H9 (cell line): Measurements from ENCODE around the gene PTPRN2. TPM values are rescaled to one million over a fixed set of nuclear protein-coding genes. Genes with fewer than 3 reads are reported as not detected.

Experiments
- DNase-seq: peaks from one replicate; pipeline ENCODE4 v3.0.0-alpha.2; 2017
- H2AFZ ChIP-seq: one replicate; pipeline ENCODE4 v1.6.1; 2013; ENCODE audit warnings: mild to moderate bottlenecking, low read length, control low read depth, moderate library complexity
- H2AK5ac ChIP-seq: 2 replicates; pipeline ENCODE4 v1.6.1; 2013; ENCODE audit warnings: low read length, control low read depth, mixed read lengths; ENCODE audit not compliant: insufficient read length
- H2BK120ac ChIP-seq: one replicate; pipeline ENCODE4 v1.6.1; 2013; ENCODE audit warnings: low read depth, mild to moderate bottlenecking, low read length, control low read depth, inconsistent platforms; ENCODE audit not compliant: poor library complexity, severe bottlenecking
- H2BK12ac ChIP-seq: 2 replicates; pipeline ENCODE4 v1.6.1; 2013; ENCODE audit warnings: low read length, control low read depth, mixed read lengths, low read depth; ENCODE audit not compliant: insufficient read length
- H2BK15ac ChIP-seq: 2 replicates; pipeline ENCODE4 v1.6.1; 2013; ENCODE audit warnings: low read depth, low read length, control low read depth
- H2BK20ac ChIP-seq: one replicate; pipeline ENCODE4 v1.6.1; 2013; ENCODE audit warnings: low read depth, mild to moderate bottlenecking, low read length, control low read depth, inconsistent platforms; ENCODE audit not compliant: poor library complexity, severe bottlenecking
- H2BK5ac ChIP-seq: 2 replicates; pipeline ENCODE4 v1.6.1; 2013; ENCODE audit warnings: low read length, control low read depth, mixed read lengths; ENCODE audit not compliant: insufficient read length
- H3K14ac ChIP-seq: 2 replicates; pipeline ENCODE4 v1.6.1; 2013; ENCODE audit warnings: low read length, control low read depth; ENCODE audit not compliant: insufficient read depth
- H3K18ac ChIP-seq: 2 replicates; pipeline ENCODE4 v1.6.1; 2013; ENCODE audit warnings: low read depth, mild to moderate bottlenecking, mixed read lengths, low read length, control low read depth; ENCODE audit not compliant: insufficient read length
- H3K23ac ChIP-seq: 2 replicates; pipeline ENCODE4 v1.6.1; 2013; ENCODE audit warnings: low read length, control low read depth, mixed read lengths, low read depth; ENCODE audit not compliant: insufficient read length
- H3K23me2 ChIP-seq: 2 replicates; pipeline ENCODE4 v1.6.1; 2013; ENCODE audit warnings: low read depth, mild to moderate bottlenecking, mixed read lengths, low read length, control low read depth; ENCODE audit not compliant: insufficient read length, poor library complexity, severe bottlenecking
- H3K27ac ChIP-seq: 2 replicates; pipeline ENCODE4 v1.5.1; 2013; ENCODE audit warnings: low read length, control low read depth, mixed read lengths, low read depth; ENCODE audit not compliant: insufficient read length
- H3K27me3 ChIP-seq: 2 replicates; pipeline ENCODE4 v1.6.1; 2013; ENCODE audit warnings: low read length, control low read depth, inconsistent platforms; ENCODE audit not compliant: insufficient read depth
- H3K4ac ChIP-seq: 2 replicates; pipeline ENCODE4 v1.6.1; 2013; ENCODE audit warnings: low read depth, mild to moderate bottlenecking, control low read depth, inconsistent platforms, low read length, moderate library complexity
- H3K4me1 ChIP-seq: 2 replicates; pipeline ENCODE4 v1.6.1; 2013; ENCODE audit warnings: low read length, control low read depth, inconsistent platforms; ENCODE audit not compliant: insufficient read depth
- H3K4me2 ChIP-seq: 2 replicates; pipeline ENCODE4 v1.6.1; 2013; ENCODE audit warnings: low read length, control low read depth, mixed read lengths; ENCODE audit not compliant: insufficient read length, insufficient read depth
- H3K56ac ChIP-seq: 2 replicates; pipeline ENCODE4 v1.6.1; 2013; ENCODE audit warnings: low read depth, mild to moderate bottlenecking, mixed read lengths, low read length, control low read depth; ENCODE audit not compliant: insufficient read length
- H3K79me1 ChIP-seq: 2 replicates; pipeline ENCODE4 v1.6.1; 2013; ENCODE audit warnings: low read depth, mild to moderate bottlenecking, moderate library complexity, low read length, control low read depth, inconsistent platforms; ENCODE audit not compliant: insufficient read depth, poor library complexity, severe bottlenecking
- H3K79me2 ChIP-seq: 2 replicates; pipeline ENCODE4 v1.6.1; 2013; ENCODE audit warnings: low read length, control low read depth, inconsistent platforms; ENCODE audit not compliant: insufficient read depth
- H3K9ac ChIP-seq: 2 replicates; pipeline ENCODE4 v1.6.1; 2013; ENCODE audit warnings: low read length, control low read depth, mixed read lengths; ENCODE audit not compliant: insufficient read length; ENCODE audit errors: extremely low read depth
- H3K9me3 ChIP-seq: one replicate; pipeline ENCODE4 v1.6.1; 2013; ENCODE audit warnings: low read depth, low read length, inconsistent platforms; ENCODE audit not compliant: control insufficient read depth
- H3T11ph ChIP-seq: one replicate; pipeline ENCODE4 v1.6.1; 2013; ENCODE audit warnings: mild to moderate bottlenecking, low read length, control low read depth, inconsistent platforms
- H4K20me1 ChIP-seq: one replicate; pipeline ENCODE4 v1.6.1; 2013; ENCODE audit not compliant: control insufficient read depth, insufficient read length, insufficient read depth
- H4K5ac ChIP-seq: 2 replicates; pipeline ENCODE4 v1.6.1; 2013; ENCODE audit warnings: low read depth, mild to moderate bottlenecking, mixed read lengths, low read length, control low read depth; ENCODE audit not compliant: insufficient read length
- H4K8ac ChIP-seq: replicated peaks from 2 replicates; pipeline ENCODE4 v1.6.1; 2013; ENCODE audit warnings: low read length, control low read depth, mixed read lengths, low read depth; ENCODE audit not compliant: insufficient read length
- H4K91ac ChIP-seq: 2 replicates; pipeline ENCODE4 v1.6.1; 2013; ENCODE audit warnings: low read depth, mild to moderate bottlenecking, moderate library complexity, mixed read lengths, low read length, control low read depth; ENCODE audit not compliant: insufficient read length
- H3K27ac Mint-ChIP-seq, 3 experiments: 2 replicates in 2 of 3; 3 replicates in 1 of 3; pipeline ENCODE4 v1.8.0; 2020 to 2021; ENCODE audit warnings: mixed read lengths in 3 of 3, mild to moderate bottlenecking in 1 of 3, moderate library complexity in 1 of 3
- H3K27me3 Mint-ChIP-seq: 2 replicates; pipeline ENCODE4 v1.8.0; 2021; ENCODE audit warnings: low read depth, mild to moderate bottlenecking, moderate library complexity, mixed read lengths
- H3K36me3 Mint-ChIP-seq, 3 experiments: 2 replicates in 2 of 3; 3 replicates in 1 of 3; pipeline ENCODE4 v1.8.0; 2020 to 2021; ENCODE audit warnings: low read depth in 3 of 3, mixed read lengths in 3 of 3; ENCODE audit not compliant: insufficient read depth in 1 of 3
- H3K4me1 Mint-ChIP-seq, 2 experiments: 2 replicates each; pipeline ENCODE4 v1.8.0; 2020; ENCODE audit warnings: mixed read lengths in 2 of 2
- H3K4me3 Mint-ChIP-seq, 2 experiments: 2 replicates in 1 of 2; 3 replicates in 1 of 2; pipeline ENCODE4 v1.8.0; 2020 to 2021; ENCODE audit warnings: mild to moderate bottlenecking in 2 of 2, mixed read lengths in 2 of 2, moderate library complexity in 1 of 2
- H3K9me3 Mint-ChIP-seq, 2 experiments: 2 replicates in 1 of 2; 3 replicates in 1 of 2; pipeline ENCODE4 v1.8.0; 2020; ENCODE audit warnings: mild to moderate bottlenecking in 2 of 2, mixed read lengths in 2 of 2, moderate library complexity in 1 of 2
- CTCF ChIP-seq: fragments of 200-600 bp; sonication (generic); conservative IDR thresholded peaks from 3 replicates; pipeline ENCODE4 v1.8.0; 2021; ENCODE audit warnings: antibody characterized with exemption, mild to moderate bottlenecking
- WGBS: extraction: QIAGEN DNeasy Blood & Tissue Kit; methylation state at CpG from one replicate; pipeline ENCODE4 v1.1.7; 2013; ENCODE audit warnings: missing lambda C conversion rate, low lambda C conversion rate, mixed read lengths; ENCODE audit not compliant: insufficient read length; ENCODE audit errors: extremely low coverage; 5-methylcytosine and 5-hydroxymethylcytosine counted together
- total RNA-seq: library from RNA; stranded (reverse); gene quantifications from 2 replicates; pipeline ENCODE4 v1.2.1, GENCODE V29; 2021

Gene PTPRN2
- total RNA-seq, 1 experiment from 2014 or later, result 5.2 TPM

- Histone ChIP-seq H3K18ac (no peak overlapping the region), H4K20me1 (no peaks in the 10 kb centered on the region), H2BK120ac (no peak overlapping the region), H3K56ac (no peak overlapping the region), H3K79me1 (no peaks in the 10 kb centered on the region), H3K27ac (no peak overlapping the region), H3K4ac (no peak overlapping the region), H3K4me1 (no peaks in the 10 kb centered on the region; the same call in 1 of the 2 replicates), H4K91ac (no peak overlapping the region), H2BK15ac (no peak overlapping the region; the same call in 1 of the 2 replicates), H2BK12ac (no peak overlapping the region), H3K79me2 (no peaks in the 10 kb centered on the region), H3K9ac (no peak overlapping the region), H3K14ac (no peak overlapping the region), H4K8ac (no peak overlapping the region), H3K23me2 (no peaks in the 10 kb centered on the region), H2AK5ac (no peak overlapping the region), H3K27me3 (no peaks in the 10 kb centered on the region), H2BK5ac (no peak overlapping the region), H2BK20ac (no peak overlapping the region), H3K4me2 (no peak overlapping the region), H2AFZ (no peak overlapping the region), H3K9me3 (peaks cover 9% of the 10 kb centered on the region), H3K23ac (no peak overlapping the region), H4K5ac (no peak overlapping the region), H3T11ph (no peak overlapping the region)
- Mint-ChIP-seq H3K36me3 (peaks cover 5 to 10% (median 9%) of the 10 kb centered on the region in 3 experiments; a peak in 6 of 7 replicates), H3K9me3 (peaks cover 8 to 19% of the 10 kb centered on the region in 2 experiments), H3K4me3 (no peak overlapping the region), H3K4me1 (peaks cover 2 to 7% of the 10 kb centered on the region in 2 experiments; a peak in 3 of 4 replicates), H3K27ac (no peak overlapping the region), H3K27me3 (peaks cover 27% of the 10 kb centered on the region)
- no CpG with 5 or more reads among the region's 36 CpGs for WGBS
- TF ChIP-seq CTCF, result peak; percentile 66
- no peak for DNase-seq
Measured at GRCh38 chr7:157876469-157877285, 710.9 kb downstream of the PTPRN2 start.
